Measurements from ENCODE around the gene SARDH.

DNA sequence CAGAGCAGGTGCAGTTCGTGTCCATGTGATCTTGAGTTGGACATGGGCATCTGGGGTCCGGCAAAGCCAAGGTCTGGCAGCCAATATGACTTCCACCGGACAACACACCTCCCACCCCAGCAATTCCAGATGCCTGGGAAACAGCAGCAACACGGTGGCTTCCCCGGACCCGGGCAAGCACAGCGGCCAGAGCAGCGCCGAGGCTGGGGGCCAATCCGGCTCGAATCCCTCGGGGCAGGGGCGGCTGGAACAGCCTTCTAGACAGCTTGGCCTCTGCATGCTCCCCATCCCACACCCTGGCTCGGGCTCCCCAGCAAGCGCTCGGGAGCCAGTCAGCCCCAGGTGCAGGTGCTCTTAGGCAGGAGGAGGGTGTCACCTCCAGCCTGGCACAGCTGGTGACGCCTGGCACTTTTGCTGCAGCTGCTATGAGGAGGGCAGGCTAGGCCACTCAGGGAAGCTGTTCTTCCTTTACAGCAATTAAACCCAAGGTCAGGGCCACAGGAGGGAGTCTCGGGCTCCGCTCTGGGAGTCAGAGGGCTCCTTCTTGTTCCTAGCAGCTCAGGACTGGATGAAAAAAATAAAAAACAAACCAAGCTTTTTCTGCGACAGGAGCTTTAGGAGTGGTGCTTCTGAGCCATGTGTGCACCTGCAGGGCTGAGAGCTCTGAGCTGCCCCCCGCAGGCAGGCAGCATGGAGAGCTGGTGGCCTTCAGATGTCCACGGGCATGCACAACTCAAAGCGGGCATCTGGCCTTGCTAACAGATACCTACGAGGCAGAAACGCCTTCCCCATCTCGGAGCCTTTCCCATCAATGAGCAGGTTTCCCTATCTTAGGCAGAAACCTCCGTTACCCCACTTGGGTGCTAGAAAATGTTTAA lies 73.7 kb downstream of the SARDH start:
- TF ChIP-seq, protein P1, sequence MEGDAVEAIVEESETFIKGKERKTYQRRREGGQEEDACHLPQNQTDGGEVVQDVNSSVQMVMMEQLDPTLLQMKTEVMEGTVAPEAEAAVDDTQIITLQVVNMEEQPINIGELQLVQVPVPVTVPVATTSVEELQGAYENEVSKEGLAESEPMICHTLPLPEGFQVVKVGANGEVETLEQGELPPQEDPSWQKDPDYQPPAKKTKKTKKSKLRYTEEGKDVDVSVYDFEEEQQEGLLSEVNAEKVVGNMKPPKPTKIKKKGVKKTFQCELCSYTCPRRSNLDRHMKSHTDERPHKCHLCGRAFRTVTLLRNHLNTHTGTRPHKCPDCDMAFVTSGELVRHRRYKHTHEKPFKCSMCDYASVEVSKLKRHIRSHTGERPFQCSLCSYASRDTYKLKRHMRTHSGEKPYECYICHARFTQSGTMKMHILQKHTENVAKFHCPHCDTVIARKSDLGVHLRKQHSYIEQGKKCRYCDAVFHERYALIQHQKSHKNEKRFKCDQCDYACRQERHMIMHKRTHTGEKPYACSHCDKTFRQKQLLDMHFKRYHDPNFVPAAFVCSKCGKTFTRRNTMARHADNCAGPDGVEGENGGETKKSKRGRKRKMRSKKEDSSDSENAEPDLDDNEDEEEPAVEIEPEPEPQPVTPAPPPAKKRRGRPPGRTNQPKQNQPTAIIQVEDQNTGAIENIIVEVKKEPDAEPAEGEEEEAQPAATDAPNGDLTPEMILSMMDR (IDR thresholded peaks at IDR 0.05; ENCODE audit: control extremely low read depth in 1 of 3, insufficient read depth in 1 of 3, low read depth in 1 of 3, low read length in 3 of 3), result peak in 1 of 3 experiments; percentile 18; a peak in 1 of 4 replicates
- TF ChIP-seq PHF8 (conservative IDR thresholded peaks at IDR 0.05; ENCODE audit: low read depth, low read length), result no peak
- TF ChIP-seq YY1 (IDR thresholded peaks at IDR 0.05; ENCODE audit: low read depth, low read length), result no peak
- TF ChIP-seq EP300 (IDR thresholded peaks at IDR 0.05; ENCODE audit: borderline replicate concordance in 1 of 2, low read depth in 2 of 2, low read length in 2 of 2), result no peak
- no peak for TF ChIP-seq HDAC6 (IDR thresholded peaks at IDR 0.05; ENCODE audit: low read depth, low read length)
- TF ChIP-seq CEBPB (IDR thresholded peaks at IDR 0.05; ENCODE audit: low read depth, low read length), result no peak
- no peak for TF ChIP-seq BACH1 (IDR thresholded peaks at IDR 0.05; ENCODE audit: low read length)
